Globus pallidus (tissue), 1 donor: ENCODE results near the gene DERL3.
A peak's percentile ranks its signal among the peaks of the same experiment; 100 is the strongest.
"Not testable (repeated sequence)": the region's sequence is repeated elsewhere in the genome, so short reads cannot be mapped to it uniquely, and the experiment has no call there.

Experiments used
- DNase-seq: peaks from one replicate; pipeline ENCODE4 v3.0.0-alpha.2; 2015; ENCODE audit warnings: low spot score

Gene DERL3

GRCh38 chr22:23838681-23839468 lies at the start of gene DERL3:
Gene DERL3 (minus strand): TSS chr22:23839006. CDS start chr22:23838987, 19 bp downstream.
- peak; percentile 89 for DNase-seq

DNA sequence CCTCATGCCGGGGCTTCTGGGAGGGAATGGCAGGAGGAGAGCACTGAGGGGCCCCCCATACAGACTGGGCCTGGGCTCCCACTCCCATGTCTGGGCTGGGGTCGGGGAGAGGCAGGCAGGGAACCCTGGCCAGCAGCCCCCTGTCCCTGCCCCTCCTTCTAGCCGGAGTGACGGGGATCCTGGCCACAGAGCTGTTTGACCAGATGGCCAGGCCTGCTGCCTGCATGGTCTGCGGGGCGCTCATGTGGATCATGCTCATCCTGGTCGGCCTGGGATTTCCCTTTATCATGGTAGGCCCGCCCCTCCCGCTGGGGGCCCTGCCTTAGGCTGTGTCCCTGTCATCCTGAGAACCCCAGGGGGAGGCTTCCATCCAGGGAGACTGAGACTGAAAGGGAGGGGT lies 45.3 kb upstream of the DERL3 start:
- no peak for DNase-seq

DNA sequence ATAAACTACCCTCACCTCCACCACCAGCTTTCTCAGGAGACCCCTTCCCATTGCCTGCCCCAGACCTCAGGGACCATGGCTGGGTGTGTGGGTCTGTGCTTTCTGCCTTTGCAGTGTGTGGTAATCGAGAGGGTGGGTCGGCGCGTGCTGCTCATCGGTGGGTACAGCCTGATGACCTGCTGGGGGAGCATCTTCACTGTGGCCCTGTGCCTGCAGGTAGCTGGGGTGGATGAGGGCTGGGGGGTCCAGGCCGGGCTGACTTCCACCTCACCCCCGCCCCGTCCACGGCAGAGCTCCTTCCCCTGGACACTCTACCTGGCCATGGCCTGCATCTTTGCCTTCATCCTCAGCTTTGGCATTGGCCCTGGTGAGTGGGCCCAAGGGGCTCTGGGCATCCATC lies 44.9 kb upstream of the DERL3 start:
- DNase-seq: no peak

DNA sequence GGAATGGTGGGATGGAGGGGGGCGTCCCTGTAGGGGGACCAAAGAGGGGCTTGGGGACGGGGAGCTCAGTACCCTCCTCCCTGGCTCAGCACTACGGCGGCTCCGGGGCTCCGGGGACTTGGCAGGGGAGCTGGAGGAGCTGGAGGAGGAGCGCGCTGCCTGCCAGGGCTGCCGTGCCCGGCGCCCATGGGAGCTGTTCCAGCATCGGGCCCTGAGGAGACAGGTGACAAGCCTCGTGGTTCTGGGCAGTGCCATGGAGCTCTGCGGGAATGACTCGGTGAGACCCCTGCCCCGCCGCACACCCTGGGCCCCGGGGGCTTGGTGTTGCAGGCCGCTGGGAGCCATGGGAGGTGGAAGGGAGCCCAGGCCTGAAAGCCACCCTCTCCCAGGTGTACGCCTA lies 43.6 kb upstream of the DERL3 start:
- no peak for DNase-seq

GRCh38 chr22:23878219-23878618 lies 39.4 kb upstream of the DERL3 start:
- DNase-seq: peak; percentile 37

DNA sequence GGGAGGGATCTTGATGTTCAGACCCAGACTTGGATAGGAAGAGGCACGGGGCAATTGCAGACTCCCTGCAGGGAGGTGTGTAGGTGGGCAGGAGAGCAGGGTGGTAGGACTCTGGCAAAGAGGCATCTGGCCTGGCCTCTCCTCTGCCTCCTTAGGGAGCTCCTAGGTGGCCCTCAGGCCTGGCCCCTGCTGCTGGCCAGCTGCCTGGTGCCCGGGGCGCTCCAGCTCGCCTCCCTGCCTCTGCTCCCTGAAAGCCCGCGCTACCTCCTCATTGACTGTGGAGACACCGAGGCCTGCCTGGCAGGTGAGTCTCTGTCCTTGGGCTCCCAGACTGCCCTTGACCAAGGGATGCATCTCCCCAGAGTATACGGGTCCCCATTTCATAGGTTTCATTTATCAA lies 38.8 kb upstream of the DERL3 start:
- no peak for DNase-seq

GRCh38 chr22:23875801-23876200 lies 37.0 kb upstream of the DERL3 start:
- no peak for DNase-seq

DNA sequence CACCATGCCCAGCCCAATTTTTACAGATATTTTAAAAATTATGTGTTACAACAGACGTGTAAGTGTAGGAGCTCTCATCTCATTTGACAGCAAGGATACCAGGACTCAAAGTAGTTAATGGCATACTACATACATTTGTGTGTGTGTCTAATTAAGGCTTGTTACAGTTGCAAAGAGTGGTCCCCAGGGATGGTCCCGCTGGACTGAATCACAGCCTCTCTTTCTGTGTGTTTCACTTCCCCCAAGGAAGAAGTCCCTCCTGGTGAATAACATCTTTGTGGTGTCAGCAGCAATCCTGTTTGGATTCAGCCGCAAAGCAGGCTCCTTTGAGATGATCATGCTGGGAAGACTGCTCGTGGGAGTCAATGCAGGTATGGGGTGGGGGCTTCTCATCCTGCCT lies 36.1 kb upstream of the DERL3 start:
- DNase-seq: no peak

- DNase-seq: no peak
Observed at GRCh38 chr22:23868580-23868979, 29.8 kb upstream of the DERL3 start.

DNA sequence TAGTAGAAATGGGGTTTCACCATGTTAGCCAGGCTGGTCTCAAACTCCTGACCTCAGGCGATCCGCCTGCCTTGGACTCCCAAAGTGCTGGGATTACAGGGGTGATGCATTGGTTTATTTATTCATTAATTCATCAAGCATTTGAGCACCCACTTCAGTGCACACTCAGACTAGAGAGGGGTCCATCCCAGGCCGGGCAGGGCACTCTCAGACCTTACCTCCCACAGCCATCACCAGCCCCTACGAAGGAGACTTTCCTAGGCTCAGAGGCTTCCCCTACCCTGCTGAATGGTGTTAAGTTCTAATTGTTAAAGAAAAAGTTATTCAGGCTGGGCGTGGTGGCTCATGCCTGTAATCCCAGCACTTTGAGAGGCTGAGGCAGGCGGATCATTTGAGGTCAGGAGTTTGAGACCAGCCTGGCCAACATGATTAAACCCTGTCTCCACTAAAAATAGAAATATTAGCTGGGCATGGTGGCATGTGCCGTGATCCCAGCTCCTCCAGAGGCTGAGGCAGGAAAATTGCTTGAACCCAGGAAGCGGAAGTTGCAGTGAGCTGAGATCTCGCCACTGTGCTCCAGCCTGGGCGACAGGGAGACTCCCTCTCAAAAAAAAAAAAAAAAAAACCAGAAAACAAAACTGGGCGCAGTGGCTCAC lies 25.8 kb upstream of the DERL3 start:
- not testable (repeated sequence) for DNase-seq

- no peak for DNase-seq
Observed at GRCh38 chr22:23862103-23862502, 23.3 kb upstream of the DERL3 start.

DNA sequence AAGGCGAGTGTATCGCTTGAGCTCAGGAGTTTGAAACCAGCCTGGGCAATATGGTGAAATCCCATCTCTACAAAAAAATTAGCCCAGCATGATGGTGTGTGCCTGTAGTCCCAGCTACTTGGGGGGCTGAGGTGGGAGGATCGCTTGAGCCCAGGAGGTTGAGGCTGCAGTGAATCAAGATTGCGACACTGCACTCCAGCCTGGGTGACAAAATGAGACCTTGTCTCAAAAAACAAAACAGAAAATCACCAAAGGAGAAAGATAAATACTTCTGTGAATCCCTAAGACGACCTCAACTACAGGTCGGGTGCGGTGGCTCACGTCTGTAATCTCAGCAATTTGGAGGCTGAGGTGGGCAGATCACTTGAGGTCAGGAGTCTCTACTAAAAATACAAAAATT lies 21.4 kb upstream of the DERL3 start:
- DNase-seq: not testable (repeated sequence)

DNA sequence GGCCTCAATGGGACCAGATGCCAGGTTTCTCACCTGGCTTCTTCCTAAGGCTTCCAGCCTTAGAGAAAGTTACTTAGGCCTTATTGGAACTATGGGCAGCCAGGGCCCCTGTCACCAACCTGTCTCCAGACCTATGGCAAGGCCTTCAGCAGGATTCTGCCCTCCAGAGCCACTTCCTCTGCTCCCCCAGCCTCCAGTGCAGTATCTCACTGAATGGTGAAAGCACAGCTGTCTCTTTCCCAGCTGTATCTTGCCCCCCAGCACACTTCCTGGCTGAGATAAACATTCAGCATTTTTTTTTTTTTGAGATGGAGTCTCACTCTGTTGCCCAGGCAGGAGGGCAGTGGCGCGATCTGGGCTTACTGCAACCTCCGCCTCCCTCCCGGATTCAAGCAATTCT lies 20.4 kb upstream of the DERL3 start:
- DNase-seq: no peak

GRCh38 chr22:23858484-23858815 lies 19.6 kb upstream of the DERL3 start:
- no peak for DNase-seq

DNA sequence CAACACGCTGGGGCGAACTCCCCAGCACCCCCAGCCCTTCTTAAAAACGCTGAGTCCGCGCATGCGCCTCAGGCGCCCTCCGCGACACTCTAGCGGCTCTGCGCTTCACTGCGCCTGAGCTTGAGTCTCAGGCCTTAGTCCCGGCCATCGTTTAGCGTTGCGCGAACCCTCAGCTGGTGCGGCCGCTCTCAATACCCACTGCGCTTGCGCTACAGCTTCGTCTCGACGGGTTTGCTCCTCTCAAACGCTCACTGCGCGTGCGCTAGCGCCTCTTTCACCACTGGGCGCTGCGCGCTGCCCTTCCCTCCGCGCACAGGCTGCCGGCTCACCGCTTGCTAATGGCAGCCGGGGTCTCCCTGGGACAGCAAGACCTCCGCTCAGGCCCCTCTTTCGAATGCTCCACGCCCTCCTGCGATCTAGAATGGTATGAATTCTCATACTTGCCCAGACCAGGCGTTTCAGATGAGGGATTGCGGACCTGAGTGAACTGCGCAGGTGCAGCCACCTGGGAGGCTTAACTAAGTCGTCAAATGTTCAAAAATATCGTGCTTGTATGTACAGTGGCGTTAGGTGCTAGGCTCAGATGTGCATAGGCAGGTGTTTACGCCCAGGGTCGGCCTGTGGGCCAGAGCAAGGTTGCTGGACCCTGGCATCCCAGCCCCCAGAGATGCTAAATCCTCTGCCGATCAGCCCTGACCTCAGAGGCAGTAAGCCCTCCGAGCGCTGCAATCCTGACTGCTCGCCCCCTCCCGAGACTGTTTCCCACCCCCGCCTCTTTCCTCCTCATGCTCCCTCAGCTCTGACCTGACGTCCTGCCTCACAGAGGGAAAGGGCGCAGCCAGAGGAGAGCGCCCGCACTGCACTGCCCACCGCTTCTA lies 19.0 kb upstream of the DERL3 start, which contains the start of gene SLC2A11:
SLC2A11 (plus strand) TSS at position 270 of the 878 bp plus-strand sequence; CDS start at position 395, 125 bp downstream.
- peak; percentile 96 for DNase-seq

DNA sequence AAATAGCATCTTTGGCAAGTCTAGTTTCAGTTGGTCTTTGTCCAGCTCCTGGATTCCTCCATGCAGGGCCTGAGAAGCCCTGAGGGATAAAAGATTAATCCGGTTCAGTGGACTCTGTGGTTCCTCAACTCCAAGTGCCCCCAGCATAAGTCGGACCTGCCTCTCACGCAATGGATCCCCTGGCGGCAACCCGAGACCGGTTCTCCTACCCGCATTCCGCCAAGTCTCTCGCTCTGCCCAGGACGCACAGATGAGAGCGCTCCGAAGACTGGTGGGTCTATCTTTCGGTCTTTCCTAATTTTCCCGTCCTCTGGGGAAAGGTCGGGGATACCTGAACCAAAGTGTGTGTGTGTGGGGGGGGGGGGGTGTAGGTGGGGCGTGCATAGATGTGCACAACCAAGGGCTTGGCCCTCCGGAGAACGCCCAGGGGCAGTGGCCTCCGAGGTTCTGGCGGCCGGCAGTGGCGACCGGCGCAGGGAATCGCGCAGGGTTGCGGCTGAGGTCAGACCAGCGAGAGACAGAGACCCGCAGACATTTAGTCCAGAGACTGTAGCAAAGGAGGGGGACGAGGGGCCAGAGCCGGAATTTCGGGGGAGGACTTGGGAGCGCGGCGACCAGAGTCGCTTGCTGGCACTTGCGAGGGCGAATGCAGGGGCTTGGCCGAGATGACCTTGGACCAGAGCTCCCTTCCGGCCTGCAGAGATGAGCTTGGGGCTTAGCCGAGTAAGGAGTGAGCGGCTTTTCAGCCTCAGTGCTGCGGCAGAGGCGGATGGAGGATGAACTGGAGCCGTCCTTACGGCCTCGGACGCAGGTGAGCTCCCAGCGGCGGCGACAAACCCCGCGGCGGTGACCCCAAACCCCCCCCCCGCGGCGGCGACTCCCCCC lies 18.2 kb upstream of the DERL3 start:
- peak; percentile 35 for DNase-seq

DNA sequence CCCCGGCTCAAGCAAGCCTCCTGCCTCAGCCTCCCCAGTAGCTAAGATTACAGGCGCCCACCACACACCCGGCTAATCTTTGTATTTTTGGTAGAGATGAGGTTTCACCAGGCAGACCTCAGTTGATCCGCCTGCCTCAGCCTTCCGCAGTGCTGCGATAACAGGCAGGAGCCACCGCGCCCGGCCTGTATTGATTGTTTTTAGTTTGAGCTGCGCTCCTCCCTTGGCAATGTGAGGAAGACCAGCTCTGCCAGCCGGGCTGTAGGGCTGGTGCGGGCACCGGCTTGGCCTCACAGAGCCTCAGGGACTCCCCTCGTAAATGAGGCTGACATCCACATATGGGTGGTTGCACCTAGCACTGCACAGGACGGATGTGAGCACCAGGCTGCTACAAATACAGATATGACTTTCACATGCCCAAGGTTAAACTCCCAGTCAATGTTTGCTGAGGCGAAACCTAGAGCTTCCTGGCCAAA lies 11.4 kb upstream of the DERL3 start:
- no peak for DNase-seq

- peak; percentile 52 for DNase-seq
Observed at GRCh38 chr22:23849009-23850006, 10.5 kb upstream of the DERL3 start.

- no peak for DNase-seq
Observed at GRCh38 chr22:23847991-23848864, 9.4 kb upstream of the DERL3 start.
